GM12891 (cell line): ENCODE data around the gene TRAPPC1.

ENCODE experiments used
- POLR2A ChIP-seq: IDR thresholded peaks from 2 replicates; pipeline ENCODE4 v1.6.1; 2011; ENCODE audit warnings: low read depth, low read length, control low read depth
- POLR2AphosphoS5 ChIP-seq: IDR thresholded peaks from 2 replicates; pipeline ENCODE4 v1.6.1; 2011; ENCODE audit warnings: low read depth, low read length, control low read depth

GRCh38 chr17:7956228-7956965 lies 24.7 kb upstream of the TRAPPC1 start:
- no peak for TF ChIP-seq POLR2A
- TF ChIP-seq POLR2AphosphoS5, result no peak
